Spleen (tissue), 11 donors: Measurements from ENCODE around the gene STING1. TPM values are rescaled to one million over a fixed set of nuclear protein-coding genes. Genes with fewer than 3 reads are reported as not detected.
"Not testable (repeated sequence)": the region's sequence is repeated elsewhere in the genome, so short reads cannot be mapped to it uniquely, and the experiment has no call there.

Experiments
- DNase-seq: peaks from one replicate; pipeline ENCODE4 v3.0.0-alpha.2; 2020
- H3K27ac ChIP-seq, 8 donors: fragments of 200-600 bp; sonication (generic) in 7 of 8; 1 replicate in 4 of 8; 2 replicates in 4 of 8; pipeline versions ENCODE4 v1.5.0 to v1.8.0; 2016 to 2021; ENCODE audit warnings: inconsistent platforms in 4 of 8, mild to moderate bottlenecking in 4 of 8, moderate library complexity in 1 of 8
- H3K27me3 ChIP-seq, 7 donors: fragments of 200-600 bp; sonication (generic) in 6 of 7; replicated peaks in 1 of 7; 1 replicate in 4 of 7; 2 replicates in 3 of 7; pipeline versions ENCODE4 v1.5.0 to v1.8.0; 2016 to 2021; ENCODE audit warnings: inconsistent platforms in 3 of 7, mild to moderate bottlenecking in 1 of 7
- H3K36me3 ChIP-seq, 6 donors: fragments of 200-600 bp; sonication (generic) in 5 of 6; 1 replicate in 4 of 6; 2 replicates in 2 of 6; pipeline versions ENCODE4 v1.5.0 to v1.8.0; 2016 to 2021; ENCODE audit warnings: inconsistent platforms in 2 of 6
- H3K4me1 ChIP-seq, 6 donors: fragments of 200-600 bp; sonication (generic) in 5 of 6; 1 replicate in 3 of 6; 2 replicates in 3 of 6; pipeline versions ENCODE4 v1.5.0 to v1.8.0; 2016 to 2021; ENCODE audit warnings: inconsistent platforms in 3 of 6
- H3K4me3 ChIP-seq, 8 donors: fragments of 200-600 bp; sonication (generic) in 7 of 8; 1 replicate in 4 of 8; 2 replicates in 4 of 8; pipeline versions ENCODE4 v1.5.0 to v1.8.0; 2016 to 2021; ENCODE audit warnings: inconsistent platforms in 4 of 8, mild to moderate bottlenecking in 4 of 8, moderate library complexity in 2 of 8
- H3K9me3 ChIP-seq, 8 donors: fragments of 200-600 bp; sonication (generic) in 7 of 8; 1 replicate in 4 of 8; 2 replicates in 4 of 8; pipeline versions ENCODE4 v1.5.0 to v1.8.0; 2016 to 2021; ENCODE audit warnings: inconsistent platforms in 4 of 8
- CTCF ChIP-seq, 11 experiments: fragments of 200-600 bp in 7 of 11; fragments of 450-650 bp in 4 of 11; sonication (generic) in 4 of 11; IDR thresholded peaks in 8 of 11; conservative IDR thresholded peaks in 3 of 11; 1 replicate in 7 of 11; 2 replicates in 4 of 11; pipeline versions ENCODE4 v1.4.0 to v1.8.0; 2016 to 2021; ENCODE audit warnings: antibody characterized with exemption in 11 of 11, inconsistent platforms in 4 of 11, mild to moderate bottlenecking in 1 of 11
- POLR2A ChIP-seq, 3 donors: fragments of 450-650 bp; IDR thresholded peaks; one replicate each; pipeline ENCODE4 v1.5.1; 2017; ENCODE audit warnings: antibody characterized with exemption in 3 of 3, mild to moderate bottlenecking in 1 of 3
- POLR2AphosphoS5 ChIP-seq, 3 donors: sonication (generic); formaldehyde crosslinking; IDR thresholded peaks; one replicate each; pipeline ENCODE4 v1.5.1; 2017; ENCODE audit warnings: antibody characterized with exemption in 3 of 3
- WGBS, 5 donors: extraction: QIAGEN DNeasy Blood & Tissue Kit in 3 of 5; methylation state at CpG; one replicate each; pipeline versions ENCODE4 v1.1.5 to v1.1.7; 2013 to 2018; 5-methylcytosine and 5-hydroxymethylcytosine counted together
- intact Hi-C: fragments of 100-400 bp; cut with DNase I; formaldehyde crosslinking; loops from one replicate; pipeline ENCODE4 v1.15.0; 2023; ENCODE audit warnings: low total_unique reads
- polyA plus RNA-seq, 3 donors: library from polyadenylated mRNA; stranded (reverse); fragments of 200-250 nt; gene quantifications; one replicate each; pipeline ENCODE4 v1.2.1, GENCODE V29; 2013
- total RNA-seq, 7 donors: library from RNA; depleted of rRNA in 3 of 7; stranded (reverse); fragments of >200 nt in 3 of 7; fragmentation: NEBNext Ultra II Directional in 4 of 7; extraction: Animal tissue kit (Norgen Biotek cat#: 25700) in 4 of 7; gene quantifications; one replicate each; pipeline versions ENCODE4 v1.1.0 to v1.2.1, GENCODE V29; 2016 to 2021
- donor health status: healthy with polysubstance abuse.
- donor health status: DM: no; HTN: no; CAD: no; lungs with moderate emphysema.
- donor health status: DM: no; HTN: no; CAD: no.
- donor health status: Bipolar disorder and iron deficiency.
- donor health status: healthy.
- donor health status: DM: no; HTN: no; CAD: no.
- donor health status: DM: yes; HTN: yes; CAD: no.

STING1 gene
- total and polyA plus RNA-seq, 10 donors, result 24.2 to 166 (median 104) TPM

- peaks cover 0 to 38% (median 20%) of the 10 kb centered on the region in 6 donors for H3K4me1 ChIP-seq
- TF ChIP-seq CTCF (IDR thresholded peaks at IDR 0.05 in 8 of 11, conservative IDR thresholded peaks at IDR 0.05 in 3 of 11) (no peak), POLR2AphosphoS5 (IDR thresholded peaks at IDR 0.05) (no peak), POLR2A (IDR thresholded peaks at IDR 0.05) (no peak)
These were observed 30.3 kb upstream of the STING1 start for GRCh38 chr5:139512786-139513390.

GRCh38 chr5:139504722-139505121 lies 22.2 kb upstream of the STING1 start:
- H3K9me3 ChIP-seq, result peaks cover 0 to 12% (median 0%) of the 10 kb centered on the region in 8 donors
- 78 to 95% (median 91%) methylated on average over 5 of the region's 5 CpGs for WGBS, 5 donors
- peak; percentile 9 for DNase-seq
- H3K4me3 ChIP-seq, H3K27me3 ChIP-seq, H3K27ac ChIP-seq, H3K36me3 ChIP-seq, H3K4me1 ChIP-seq, intact Hi-C loops: not testable (repeated sequence)

More at GRCh38 chr5:139512786-139513390, 30.3 kb upstream of the STING1 start:
- no peaks in the 10 kb centered on the region for H3K27me3 ChIP-seq
- no peaks in the 10 kb centered on the region for H3K9me3 ChIP-seq
- no peaks in the 10 kb centered on the region for H3K36me3 ChIP-seq
- intact Hi-C loops, result loop anchor here (5.0 kb wide), 1 partner anchor 91 kb away; no protein-coding TSS in a partner anchor
- peak overlapping the region in 1 of 8 donors; percentile 4 for H3K27ac ChIP-seq
- DNase-seq, result no peak
- no peak overlapping the region for H3K4me3 ChIP-seq
- WGBS, 5 donors, result 76 to 86% (median 83%) methylated on average over 6 of the region's 6 CpGs

GRCh38 chr5:139503879-139504278 lies 21.3 kb upstream of the STING1 start:
- H3K36me3 ChIP-seq, intact Hi-C loops, H3K27me3 ChIP-seq, H3K4me3 ChIP-seq, H3K27ac ChIP-seq, H3K4me1 ChIP-seq: not testable (repeated sequence)
- H3K9me3 ChIP-seq, result peaks cover 0 to 12% (median 0%) of the 10 kb centered on the region in 8 donors
- peak; percentile 60 for DNase-seq
- WGBS, 5 donors, result 79 to 89% (median 84%) methylated on average over 15 of the region's 15 CpGs

GRCh38 chr5:139503036-139503817 lies 20.7 kb upstream of the STING1 start:
- H3K36me3 ChIP-seq, intact Hi-C loops, H3K4me3 ChIP-seq, H3K27ac ChIP-seq, H3K4me1 ChIP-seq, H3K27me3 ChIP-seq: not testable (repeated sequence)
- WGBS, 5 donors, result 87 to 90% (median 89%) methylated on average over 15 of the region's 15 CpGs
- peaks cover 0 to 12% (median 0%) of the 10 kb centered on the region in 8 donors for H3K9me3 ChIP-seq
- DNase-seq, result peak; percentile 5

GRCh38 chr5:139501381-139501780 lies 18.8 kb upstream of the STING1 start:
- 71 to 85% (median 78%) methylated on average over 4 of the region's 4 CpGs for WGBS, 5 donors
- Histone ChIP-seq H3K27ac (no peak overlapping the region), H3K27me3 (no peaks in the 10 kb centered on the region), H3K4me3 (no peak overlapping the region), H3K36me3 (no peaks in the 10 kb centered on the region), H3K4me1 (peaks cover 0 to under 1% (median 0%) of the 10 kb centered on the region in 6 donors), H3K9me3 (peaks cover 0 to 12% (median 0%) of the 10 kb centered on the region in 8 donors)
- intact Hi-C loops, result no loop called here
- DNase-seq, result peak; percentile 10
- TF ChIP-seq POLR2AphosphoS5 (IDR thresholded peaks at IDR 0.05) (no peak), POLR2A (IDR thresholded peaks at IDR 0.05) (no peak), CTCF (IDR thresholded peaks at IDR 0.05 in 8 of 11, conservative IDR thresholded peaks at IDR 0.05 in 3 of 11) (no peak)
